ENCODE measurements around the gene CDC14C.

CDC14C gene

DNA sequence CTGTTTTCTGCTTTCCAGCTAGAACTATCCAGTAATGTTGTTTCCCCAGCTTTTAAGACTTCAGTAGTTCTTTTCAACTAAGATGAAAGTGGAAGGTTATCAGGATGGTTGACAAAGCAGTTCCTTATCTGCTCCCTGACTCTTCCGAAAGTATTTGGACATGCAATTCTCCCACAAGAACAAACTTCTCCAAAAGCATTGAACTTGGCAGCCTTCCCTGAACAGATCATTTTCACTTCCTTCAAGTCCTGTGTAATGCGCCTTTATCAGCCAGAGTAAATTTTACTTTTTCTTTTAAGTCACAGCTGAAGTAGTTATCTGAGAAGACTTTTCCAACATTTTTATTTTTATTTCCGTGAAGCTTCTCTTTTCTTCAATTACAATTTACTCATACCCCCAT is 39.7 kb downstream of the CDC14C start:
- no peak for TF ChIP-seq POLR2A (IDR thresholded peaks at IDR 0.05; ENCODE audit: low read depth, low read length)
- no peak for TF ChIP-seq POU2F2 (IDR thresholded peaks at IDR 0.05; ENCODE audit: low read depth, low read length)
- TF ChIP-seq PAX5 (IDR thresholded peaks at IDR 0.05; ENCODE audit: insufficient read depth, low read length, severe bottlenecking): no peak
- TF ChIP-seq SPI1 (IDR thresholded peaks at IDR 0.05; ENCODE audit: low read depth, low read length): no peak
- no peak for TF ChIP-seq TAF1 (IDR thresholded peaks at IDR 0.05; ENCODE audit: low read depth, low read length)
- FAIRE-seq: no peak
- DNase-seq (ENCODE audit: insufficient read length, low spot score): no peak

DNA sequence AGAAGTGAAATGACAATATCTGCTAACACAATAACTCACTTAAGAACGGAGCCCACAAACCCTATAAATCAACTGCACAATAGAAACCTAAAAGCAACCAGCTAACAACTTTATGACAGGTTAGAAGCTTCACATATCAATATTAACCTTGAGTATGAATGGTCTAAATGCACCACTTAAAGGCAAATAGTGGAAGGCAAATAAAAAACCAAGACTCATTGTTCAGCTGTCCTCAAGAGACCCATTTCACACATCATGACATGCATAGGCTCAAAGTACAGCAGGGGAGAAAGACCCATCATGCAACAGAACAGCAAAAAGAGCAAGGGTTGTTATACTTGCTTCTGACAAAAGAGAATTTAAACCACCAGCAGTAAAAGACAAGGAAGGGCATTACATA is 46.8 kb downstream of the CDC14C start:
- no peak for DNase-seq (ENCODE audit: insufficient read length, low spot score)
- FAIRE-seq: no peak
- TF ChIP-seq SPI1 (IDR thresholded peaks at IDR 0.05; ENCODE audit: low read depth, low read length) (no peak), POLR2AphosphoS5 (IDR thresholded peaks at IDR 0.05; ENCODE audit: low read depth, low read length) (no peak), PAX5 (IDR thresholded peaks at IDR 0.05; ENCODE audit: insufficient read depth, low read length, severe bottlenecking) (no peak), TAF1 (IDR thresholded peaks at IDR 0.05; ENCODE audit: low read depth, low read length) (no peak), POU2F2 (IDR thresholded peaks at IDR 0.05; ENCODE audit: low read depth, low read length) (no peak), POLR2A (IDR thresholded peaks at IDR 0.05; ENCODE audit: low read depth, low read length) (no peak)

DNA sequence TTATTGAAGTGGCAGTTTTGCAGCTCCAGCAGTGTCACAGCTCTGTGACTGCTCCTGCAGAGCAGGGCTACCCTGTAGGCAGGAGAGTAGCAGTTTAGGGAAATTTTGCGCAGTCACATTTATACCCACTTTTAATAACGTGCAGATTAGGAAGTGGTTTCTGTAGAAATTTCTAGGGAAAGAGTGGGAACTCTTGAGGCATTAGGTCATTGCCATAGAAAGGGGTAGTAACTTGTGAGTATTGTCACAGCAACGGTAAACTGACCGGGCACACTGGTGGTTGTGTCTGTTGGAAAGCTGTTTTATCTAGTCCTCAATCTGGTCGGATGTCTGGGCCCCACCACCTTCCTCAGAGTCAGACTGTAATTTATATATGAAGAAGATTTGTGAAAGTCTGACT is 51.9 kb downstream of the CDC14C start:
- FAIRE-seq (no peak), DNase-seq (ENCODE audit: insufficient read length, low spot score) (no peak)
- no peak for TF ChIP-seq POU2F2 (IDR thresholded peaks at IDR 0.05; ENCODE audit: low read depth, low read length)
- no peak for TF ChIP-seq SPI1 (IDR thresholded peaks at IDR 0.05; ENCODE audit: low read depth, low read length)
- TF ChIP-seq TAF1 (IDR thresholded peaks at IDR 0.05; ENCODE audit: low read depth, low read length): no peak
- no peak for TF ChIP-seq POLR2A (IDR thresholded peaks at IDR 0.05; ENCODE audit: low read depth, low read length)
- no peak for TF ChIP-seq POLR2AphosphoS5 (IDR thresholded peaks at IDR 0.05; ENCODE audit: low read depth, low read length)
- no peak for TF ChIP-seq PAX5 (IDR thresholded peaks at IDR 0.05; ENCODE audit: insufficient read depth, low read length, severe bottlenecking)

DNA sequence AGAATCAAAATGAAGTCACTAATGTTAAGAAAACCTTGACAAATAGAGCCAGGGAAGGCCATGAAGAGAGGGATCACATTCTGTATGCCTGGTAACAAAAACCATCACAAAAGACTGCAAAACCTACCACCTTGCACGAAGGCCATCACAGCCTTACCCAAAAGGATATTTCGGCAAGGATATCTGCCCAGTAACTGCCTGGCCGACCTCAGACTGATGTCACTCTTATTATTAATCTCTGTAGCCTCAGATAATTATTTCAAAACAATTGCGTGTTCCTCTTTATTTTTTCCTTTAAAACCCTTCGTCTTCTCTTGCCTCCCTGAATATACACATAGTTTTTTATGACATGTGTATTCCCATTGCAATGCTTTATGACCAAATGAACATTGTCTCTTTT is 52.5 kb downstream of the CDC14C start:
- FAIRE-seq (no peak), DNase-seq (ENCODE audit: insufficient read length, low spot score) (no peak)
- TF ChIP-seq POU2F2 (IDR thresholded peaks at IDR 0.05; ENCODE audit: low read depth, low read length) (no peak), SPI1 (IDR thresholded peaks at IDR 0.05; ENCODE audit: low read depth, low read length) (no peak), PAX5 (IDR thresholded peaks at IDR 0.05; ENCODE audit: insufficient read depth, low read length, severe bottlenecking) (no peak), POLR2A (IDR thresholded peaks at IDR 0.05; ENCODE audit: low read depth, low read length) (no peak), POLR2AphosphoS5 (IDR thresholded peaks at IDR 0.05; ENCODE audit: low read depth, low read length) (no peak), TAF1 (IDR thresholded peaks at IDR 0.05; ENCODE audit: low read depth, low read length) (no peak)

Data from GM12891 (cell line).